Sigmoid colon (tissue), 7 donors: ENCODE measurements around the gene ABCA2. TPM values are rescaled to one million over a fixed set of nuclear protein-coding genes. Genes with fewer than 3 reads are reported as not detected.

ENCODE experiments used
- DNase-seq: peaks from one replicate; pipeline ENCODE4 v3.0.0-alpha.2; 2019
- H3K27ac ChIP-seq, 4 donors: fragments of 200-600 bp; sonication (generic); one replicate each; pipeline ENCODE4 v1.5.1; 2016 to 2019; ENCODE audit warnings: mild to moderate bottlenecking in 1 of 4
- H3K27me3 ChIP-seq, 3 donors: fragments of 200-600 bp; sonication (generic); one replicate each; pipeline ENCODE4 v1.5.1; 2019; ENCODE audit warnings: mild to moderate bottlenecking in 1 of 3
- H3K36me3 ChIP-seq, 4 donors: fragments of 200-600 bp; sonication (generic); one replicate each; pipeline ENCODE4 v1.5.1; 2016 to 2019
- H3K4me1 ChIP-seq, 4 donors: fragments of 200-600 bp; sonication (generic); one replicate each; pipeline ENCODE4 v1.5.1; 2017 to 2019
- H3K4me3 ChIP-seq, 4 donors: fragments of 200-600 bp; sonication (generic); one replicate each; pipeline ENCODE4 v1.5.1; 2017 to 2019; ENCODE audit warnings: mild to moderate bottlenecking in 2 of 4, moderate library complexity in 1 of 4
- H3K9me3 ChIP-seq, 4 donors: fragments of 200-600 bp in 3 of 4; sonication (generic) in 3 of 4; one replicate each; pipeline versions ENCODE4 v1.5.1 to v1.6.1; 2013 to 2019
- EP300 ChIP-seq, 4 donors: sonication (generic); formaldehyde crosslinking; IDR thresholded peaks; one replicate each; pipeline ENCODE4 v1.6.1; 2017; ENCODE audit warnings: antibody characterized with exemption in 4 of 4
- POLR2A ChIP-seq, 2 donors: fragments of 450-650 bp; IDR thresholded peaks; one replicate each; pipeline ENCODE4 v1.6.1; 2016; ENCODE audit warnings: antibody characterized with exemption in 2 of 2, mild to moderate bottlenecking in 2 of 2, moderate library complexity in 2 of 2
- POLR2AphosphoS5 ChIP-seq, 4 donors: sonication (generic); formaldehyde crosslinking; IDR thresholded peaks; one replicate each; pipeline ENCODE4 v1.6.1; 2017; ENCODE audit warnings: antibody characterized with exemption in 4 of 4
- WGBS, 2 donors: extraction: QIAGEN DNeasy Blood & Tissue Kit; methylation state at CpG; one replicate each; pipeline ENCODE4 v1.1.7; 2013; 5-methylcytosine and 5-hydroxymethylcytosine counted together
- intact Hi-C: fragments of 100-400 bp; cut with DNase I; formaldehyde crosslinking; loops from one replicate; pipeline ENCODE4 v1.15.1; 2023
- polyA plus RNA-seq, 3 donors: library from polyadenylated mRNA; stranded (reverse); fragments of 200-250 nt; gene quantifications; one replicate each; pipeline ENCODE4 v1.2.3, GENCODE V29; 2013
- total RNA-seq, 4 donors: library from RNA; depleted of rRNA; stranded (reverse); fragments of >200 nt; gene quantifications; one replicate each; pipeline ENCODE4 v1.1.0, GENCODE V29; 2016
- TF ChIP-seq, protein P1 (sequence below), 4 experiments: fragments of 450-650 bp in 3 of 4; fragments of 200-600 bp in 1 of 4; IDR thresholded peaks; one replicate each; pipeline ENCODE4 v1.5.1; 2016 to 2019; ENCODE audit warnings: antibody characterized with exemption in 4 of 4, mild to moderate bottlenecking in 3 of 4, moderate library complexity in 2 of 4
- donor health status: healthy with polysubstance abuse.
- donor health status: Bipolar disorder and iron deficiency.
- donor health status: healthy.

ABCA2 gene
- total and polyA plus RNA-seq, 7 donors, result 6.0 to 28.6 (median 12.5) TPM

DNA sequence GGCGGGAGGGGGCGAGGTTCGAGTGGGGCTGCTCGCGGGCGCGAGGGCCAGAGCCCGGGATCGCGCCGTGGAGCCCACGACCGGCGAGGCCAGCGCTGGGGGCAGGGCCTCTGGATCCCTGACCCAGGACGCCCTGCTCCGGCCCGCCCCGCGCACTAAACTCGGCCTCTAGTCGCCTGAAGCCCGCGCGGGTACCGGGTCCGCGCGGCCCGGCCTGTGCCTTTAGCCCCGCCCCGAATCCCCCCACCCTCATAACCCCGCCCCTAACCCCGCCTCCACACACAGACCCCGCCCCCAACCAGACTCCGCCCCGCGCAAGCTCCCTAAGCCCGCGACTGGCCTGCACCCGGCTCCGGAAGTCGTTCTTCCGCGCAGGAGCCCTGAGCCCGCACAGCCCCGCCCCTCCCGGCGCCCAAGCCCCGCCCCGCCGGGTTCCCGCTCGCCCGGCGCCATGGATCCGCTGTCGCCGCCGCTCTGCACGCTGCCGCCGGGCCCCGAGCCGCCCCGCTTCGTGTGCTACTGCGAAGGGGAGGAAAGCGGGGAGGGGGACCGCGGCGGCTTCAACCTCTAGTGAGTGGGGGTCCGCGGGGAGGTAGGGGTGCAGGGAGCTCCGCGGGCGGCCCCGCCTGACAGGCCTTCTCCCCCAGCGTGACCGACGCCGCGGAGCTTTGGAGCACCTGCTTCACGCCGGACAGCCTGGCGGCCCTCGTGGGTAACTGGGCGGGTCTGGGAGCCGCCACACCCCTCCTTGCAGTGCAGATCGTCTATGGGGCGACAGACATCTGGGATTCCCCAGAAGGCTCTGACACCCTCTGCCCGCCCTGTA lies 35.8 kb downstream of the ABCA2 start, which contains the start of gene PAXX:
Gene PAXX (plus strand): TSS at position 430 of the 826 bp plus-strand sequence. CDS start 22 bp downstream, at position 452.
- WGBS, 2 donors, result 1% methylated on average over 92 of the region's 92 CpGs
- H3K9me3 ChIP-seq, result peaks cover 0 to 4% (median 0%) of the 10 kb centered on the region in 4 donors
- peak; percentile 96 for DNase-seq
- peaks cover 0 to 42% (median 35%) of the 10 kb centered on the region in 4 donors for H3K4me1 ChIP-seq
- peak within 1 kb of the TSS; percentile 74 to 82 (median 77) for H3K4me3 ChIP-seq
- intact Hi-C loops, result no loop called here
- H3K36me3 ChIP-seq, result peaks cover 0 to 5% (median 3%) of the 10 kb centered on the region in 4 donors
- TF ChIP-seq, protein P1, sequence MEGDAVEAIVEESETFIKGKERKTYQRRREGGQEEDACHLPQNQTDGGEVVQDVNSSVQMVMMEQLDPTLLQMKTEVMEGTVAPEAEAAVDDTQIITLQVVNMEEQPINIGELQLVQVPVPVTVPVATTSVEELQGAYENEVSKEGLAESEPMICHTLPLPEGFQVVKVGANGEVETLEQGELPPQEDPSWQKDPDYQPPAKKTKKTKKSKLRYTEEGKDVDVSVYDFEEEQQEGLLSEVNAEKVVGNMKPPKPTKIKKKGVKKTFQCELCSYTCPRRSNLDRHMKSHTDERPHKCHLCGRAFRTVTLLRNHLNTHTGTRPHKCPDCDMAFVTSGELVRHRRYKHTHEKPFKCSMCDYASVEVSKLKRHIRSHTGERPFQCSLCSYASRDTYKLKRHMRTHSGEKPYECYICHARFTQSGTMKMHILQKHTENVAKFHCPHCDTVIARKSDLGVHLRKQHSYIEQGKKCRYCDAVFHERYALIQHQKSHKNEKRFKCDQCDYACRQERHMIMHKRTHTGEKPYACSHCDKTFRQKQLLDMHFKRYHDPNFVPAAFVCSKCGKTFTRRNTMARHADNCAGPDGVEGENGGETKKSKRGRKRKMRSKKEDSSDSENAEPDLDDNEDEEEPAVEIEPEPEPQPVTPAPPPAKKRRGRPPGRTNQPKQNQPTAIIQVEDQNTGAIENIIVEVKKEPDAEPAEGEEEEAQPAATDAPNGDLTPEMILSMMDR (IDR thresholded peaks at IDR 0.05), result no peak
- TF ChIP-seq POLR2A (IDR thresholded peaks at IDR 0.05), result no peak
- peak in 1 of 4 donors; percentile 56 for TF ChIP-seq POLR2AphosphoS5 (IDR thresholded peaks at IDR 0.05)
- H3K27ac ChIP-seq, result peak within 1 kb of the TSS; percentile 84 to 90 (median 88)
- H3K27me3 ChIP-seq, result peaks cover 23 to 44% (median 38%) of the 10 kb centered on the region in 3 donors

DNA sequence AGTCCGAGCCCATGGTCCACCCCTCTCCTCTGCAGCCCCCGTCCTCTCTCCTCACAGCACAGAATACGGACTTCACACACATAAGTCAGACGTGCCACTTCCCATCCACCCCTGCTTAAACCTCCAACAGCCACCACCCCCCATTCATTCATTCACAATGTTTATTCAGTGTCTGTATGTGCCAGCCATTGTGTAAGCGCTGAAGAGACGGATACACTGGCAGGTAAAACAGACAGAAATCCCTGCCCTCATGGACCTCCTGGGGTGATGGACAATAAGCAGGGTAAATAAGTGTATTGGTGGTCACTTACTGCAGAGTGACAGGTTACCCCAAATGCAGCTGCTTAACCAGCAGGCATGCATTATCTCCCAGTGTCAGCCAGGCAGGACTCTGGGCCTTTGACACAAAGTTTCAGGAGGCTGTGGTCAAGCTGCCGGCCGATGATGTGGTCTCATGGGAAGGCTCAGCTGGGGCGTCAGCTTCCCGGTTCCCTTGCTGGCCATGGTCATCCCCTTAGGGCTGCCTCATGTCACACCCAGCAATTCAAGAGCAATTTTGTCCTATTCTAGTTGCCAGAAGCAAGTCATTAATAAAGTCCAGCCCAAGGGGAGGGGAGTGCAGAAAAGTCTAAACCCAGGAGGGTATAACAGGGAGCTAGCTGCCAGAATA lies 37.7 kb downstream of the ABCA2 start:
- Histone ChIP-seq H3K4me1 (peaks cover 0 to 36% (median 23%) of the 10 kb centered on the region in 4 donors), H3K27ac (no peak overlapping the region), H3K9me3 (peaks cover 0 to 4% (median 0%) of the 10 kb centered on the region in 4 donors), H3K36me3 (peaks cover 0 to 5% (median 3%) of the 10 kb centered on the region in 4 donors), H3K27me3 (peaks cover 21 to 41% (median 31%) of the 10 kb centered on the region in 3 donors), H3K4me3 (no peak overlapping the region)
- no peak for DNase-seq
- intact Hi-C loops, result no loop called here
- TF ChIP-seq POLR2AphosphoS5 (IDR thresholded peaks at IDR 0.05) (no peak), POLR2A (IDR thresholded peaks at IDR 0.05) (no peak), EP300 (IDR thresholded peaks at IDR 0.05) (no peak)
- TF ChIP-seq, protein P1 (IDR thresholded peaks at IDR 0.05), result no peak
- WGBS, 2 donors, result 72 to 86% methylated on average over 10 of the region's 10 CpGs

DNA sequence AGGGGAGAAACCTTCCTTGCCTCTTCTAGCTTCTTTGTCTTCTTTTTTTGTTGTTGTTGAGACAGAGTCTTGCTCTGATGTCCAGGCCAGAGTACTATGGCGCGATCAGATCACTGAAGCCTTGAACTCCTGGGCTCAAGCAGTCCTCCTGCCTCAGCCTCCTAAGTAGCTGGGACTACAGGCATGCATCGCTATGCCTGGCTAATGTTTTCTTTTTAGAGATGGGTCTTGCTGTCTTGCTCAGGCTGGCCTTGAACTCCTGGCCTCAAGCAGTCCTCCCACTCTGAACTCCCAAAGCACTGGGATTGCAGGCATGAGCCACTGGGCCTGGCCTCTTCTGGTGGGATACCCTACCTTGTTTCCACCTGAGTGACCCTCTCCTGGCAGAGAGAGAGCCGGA lies 39.2 kb downstream of the ABCA2 start:
- Histone ChIP-seq H3K4me3 (no peak overlapping the region), H3K36me3 (peaks cover 0 to 4% (median under 1%) of the 10 kb centered on the region in 4 donors), H3K27me3 (peaks cover 17 to 41% (median 30%) of the 10 kb centered on the region in 3 donors), H3K9me3 (peaks cover 0 to 4% (median 0%) of the 10 kb centered on the region in 4 donors), H3K27ac (no peak overlapping the region), H3K4me1 (peaks cover 0 to 34% (median 17%) of the 10 kb centered on the region in 4 donors)
- TF ChIP-seq, protein P1 (IDR thresholded peaks at IDR 0.05), result no peak
- TF ChIP-seq EP300 (IDR thresholded peaks at IDR 0.05) (no peak), POLR2AphosphoS5 (IDR thresholded peaks at IDR 0.05) (no peak), POLR2A (IDR thresholded peaks at IDR 0.05) (no peak)
- intact Hi-C loops, result no loop called here
- DNase-seq, result no peak
- WGBS, 2 donors, result 95 to 97% methylated on average over 4 of the region's 4 CpGs

DNA sequence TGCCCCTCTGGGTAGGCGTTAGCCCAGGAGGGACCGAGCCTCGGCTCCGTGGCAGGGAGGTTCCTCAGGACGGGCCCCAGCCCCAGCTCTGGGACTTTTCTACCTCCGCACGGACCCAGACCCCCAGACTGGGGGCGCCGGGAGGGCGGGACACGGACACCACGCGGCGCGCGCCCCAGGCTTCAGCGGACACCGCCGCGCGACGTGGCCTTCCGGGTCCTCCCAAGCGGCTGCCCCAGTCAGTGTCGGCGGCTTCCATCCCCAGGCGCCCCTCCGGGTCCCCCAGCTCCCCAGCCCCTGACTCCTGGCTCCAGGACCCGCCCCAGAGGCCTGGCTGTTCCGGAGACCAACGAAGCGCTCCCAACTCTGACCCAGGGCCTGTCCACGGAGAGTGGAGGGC lies 42.2 kb downstream of the ABCA2 start:
- Histone ChIP-seq H3K27me3 (peaks cover 16 to 62% (median 34%) of the 10 kb centered on the region in 3 donors), H3K4me3 (no peak overlapping the region), H3K9me3 (peaks cover 0 to 4% (median 0%) of the 10 kb centered on the region in 4 donors), H3K27ac (no peak overlapping the region), H3K4me1 (peaks cover 0 to 13% (median 3%) of the 10 kb centered on the region in 4 donors), H3K36me3 (no peaks in the 10 kb centered on the region)
- DNase-seq, result no peak
- intact Hi-C loops, result no loop called here
- TF ChIP-seq, protein P1 (IDR thresholded peaks at IDR 0.05), result no peak
- TF ChIP-seq POLR2A (IDR thresholded peaks at IDR 0.05) (no peak), POLR2AphosphoS5 (IDR thresholded peaks at IDR 0.05) (no peak), EP300 (IDR thresholded peaks at IDR 0.05) (no peak)
- 19 to 25% methylated on average over 33 of the region's 33 CpGs for WGBS, 2 donors
